GM12878 (cell line): ENCODE results near the gene C10orf105. TPM values are rescaled to one million over a fixed set of nuclear protein-coding genes. Genes with fewer than 3 reads are reported as not detected.

Source experiments
- ATAC-seq: fragments of 200-7000 bp; cut with Tn5 transposase; 3 replicates; pipeline ENCODE4 v1.9.1; 2020; ENCODE audit warnings: mild to moderate bottlenecking, moderate library complexity
- BruUV-seq: library from RNA; stranded (reverse); fragments of 400-500 nt; replicated peaks from 2 replicates; lab custom pipeline; 2021; lab: Mats Ljungman, UMichigan
- CTCF ChIA-PET: fragments of 300-600 bp; sonication (Branson Sonifier 250); formaldehyde crosslinking; extraction: SDS; loops from one replicate; lab custom pipeline; 2021; ENCODE audit warnings: inconsistent platforms; lab: Yijun Ruan, JAX
- POLR2A ChIA-PET: fragments of 350-600 bp; formaldehyde crosslinking; extraction: SDS; loops from one replicate; lab custom pipeline; 2021; ENCODE audit warnings: inconsistent platforms; lab: Charles Lee
- RAD21 ChIA-PET: fragments of 300-600 bp; sonication (Branson Sonifier 250); formaldehyde crosslinking; loops from one replicate; lab custom pipeline; 2023; ENCODE audit warnings: antibody characterized with exemption; ENCODE audit not compliant: unreplicated experiment; lab: Charles Lee
- SMC1A ChIA-PET: fragments of 300-600 bp; sonication (Branson Sonifier 250); formaldehyde crosslinking; loops from one replicate; lab custom pipeline; 2023; ENCODE audit not compliant: unreplicated experiment, uncharacterized antibody; lab: Charles Lee
- DNase-seq: peaks from one replicate; pipeline ENCODE4 v3.0.0-alpha.2; 2011; ENCODE audit warnings: low read depth, low spot score
- FAIRE-seq: peaks from 3 replicates; lab custom pipeline; 2011; peaks lifted over from hg19 to GRCh38; lab: Jason Lieb, UNC
- H2AFZ ChIP-seq: 2 replicates; pipeline ENCODE4 v1.6.0; 2011; ENCODE audit warnings: low read depth, low read length, control low read depth; ENCODE audit not compliant: control insufficient read depth
- H3K27ac ChIP-seq: 2 replicates; pipeline ENCODE4 v1.5.1; 2011; ENCODE audit warnings: control low read depth; ENCODE audit not compliant: control insufficient read depth, insufficient read depth
- H3K27me3 ChIP-seq, 2 experiments: replicated peaks in 1 of 2; 2 replicates each; pipeline versions ENCODE4 v1.6.0 to v1.6.1; 2011; ENCODE audit warnings: low read length in 1 of 2; ENCODE audit not compliant: control insufficient read depth in 2 of 2, insufficient read depth in 2 of 2
- H3K36me3 ChIP-seq, 2 experiments: 2 replicates each; pipeline ENCODE4 v1.5.1; 2011; ENCODE audit warnings: low read length in 1 of 2; ENCODE audit not compliant: control insufficient read depth in 2 of 2, insufficient read depth in 2 of 2
- H3K4me1 ChIP-seq: 2 replicates; pipeline ENCODE4 v1.6.1; 2011; ENCODE audit warnings: mild to moderate bottlenecking, low read length, moderate library complexity, mixed read lengths; ENCODE audit not compliant: control insufficient read depth, insufficient read depth
- H3K4me2 ChIP-seq: 2 replicates; pipeline ENCODE4 v1.6.0; 2011; ENCODE audit warnings: control low read depth; ENCODE audit not compliant: control insufficient read depth, insufficient read depth
- H3K4me3 ChIP-seq: fragments of 200-600 bp; sonication (generic); 2 replicates; pipeline ENCODE4 v1.5.1; 2016
- H3K79me2 ChIP-seq: 2 replicates; pipeline ENCODE4 v1.6.0; 2011; ENCODE audit warnings: low read length; ENCODE audit not compliant: control insufficient read depth, insufficient read depth
- H3K9ac ChIP-seq: 2 replicates; pipeline ENCODE4 v1.8.0; 2011; ENCODE audit warnings: low read length, control low read depth, mixed read lengths; ENCODE audit not compliant: control insufficient read depth, insufficient read depth
- H3K9me3 ChIP-seq: replicated peaks from 3 replicates; pipeline ENCODE4 v1.5.1; 2011; ENCODE audit warnings: mild to moderate bottlenecking, low read length; ENCODE audit not compliant: control insufficient read depth, insufficient read depth
- H4K20me1 ChIP-seq: 2 replicates; pipeline ENCODE4 v1.6.0; 2011; ENCODE audit not compliant: control insufficient read depth, insufficient read depth
- CBX5 ChIP-seq: sonication (generic); IDR thresholded peaks from 2 replicates; pipeline ENCODE4 v1.6.1; 2016; ENCODE audit warnings: low read depth, moderate library complexity, mild to moderate bottlenecking, inconsistent platforms
- CREB1 ChIP-seq: IDR thresholded peaks from 2 replicates; pipeline ENCODE4 v1.6.1; 2012; ENCODE audit warnings: low read depth, mild to moderate bottlenecking, inconsistent platforms
- EGR1 ChIP-seq, 2 experiments: IDR thresholded peaks; 1 replicate in 1 of 2; 2 replicates in 1 of 2; pipeline ENCODE4 v1.6.1; 2011 to 2012; ENCODE audit warnings: low read depth in 2 of 2, low read length in 2 of 2, borderline replicate concordance in 1 of 2, mild to moderate bottlenecking in 1 of 2, moderate library complexity in 1 of 2
- IRF5 ChIP-seq: fragments of 450-650 bp; IDR thresholded peaks from 2 replicates; pipeline ENCODE4 v1.6.1; 2017; ENCODE audit warnings: borderline replicate concordance
- KLF5 ChIP-seq: fragments of 450-650 bp; IDR thresholded peaks from 2 replicates; pipeline ENCODE4 v1.6.1; 2014; ENCODE audit warnings: mild to moderate bottlenecking; ENCODE audit not compliant: partially characterized antibody
- MTA2 ChIP-seq: fragments of 450-650 bp; IDR thresholded peaks from 2 replicates; pipeline ENCODE4 v1.6.1; 2016; ENCODE audit warnings: low read depth, mild to moderate bottlenecking, moderate library complexity
- NFYA ChIP-seq: IDR thresholded peaks from 2 replicates; pipeline ENCODE4 v1.6.1; 2011; ENCODE audit warnings: low read depth, mild to moderate bottlenecking, low read length, improper control_type of control experiment, borderline replicate concordance
- RBBP5 ChIP-seq: fragments of 200-600 bp; sonication (generic); conservative IDR thresholded peaks from 2 replicates; pipeline ENCODE4 v1.6.1; 2016
- ZNF622 ChIP-seq: fragments of 450-650 bp; IDR thresholded peaks from 2 replicates; pipeline ENCODE4 v1.6.1; 2017; ENCODE audit warnings: mild to moderate bottlenecking, inconsistent platforms
- WGBS: methylation state at CpG from one replicate; pipeline ENCODE4 v1.1.6; 2016; ENCODE audit warnings: low lambda C conversion rate; ENCODE audit not compliant: insufficient replicate concordance, insufficient coverage; ENCODE audit errors: missing lambda C conversion rate; 5-methylcytosine and 5-hydroxymethylcytosine counted together
- in situ Hi-C: fragments of 300-500 bp; cut with MboI; formaldehyde crosslinking; loops from 9 replicates; pipeline ENCODE4 v1.14.3; 2018; ENCODE audit warnings: mixed read lengths
- intact Hi-C: fragments of 100-400 bp; cut with micrococcal nuclease; formaldehyde crosslinking; loops from one replicate; pipeline ENCODE4 v1.14.2; 2022; ENCODE audit not compliant: unreplicated experiment
- polyA plus RNA-seq, 11 experiments: library from polyadenylated mRNA; depleted of rRNA in 4 of 11; unstranded in 6 of 11; stranded (reverse) in 5 of 11; fragments of >200 nt; fragmentation: Nextera tagmentation in 4 of 11; fragmentation: Illumina TruSeq in 1 of 11; extraction: Ambion mirVana in 4 of 11; extraction: Trizol in 1 of 11; gene quantifications; 1 replicate in 1 of 11; 2 replicates in 10 of 11; pipeline versions ENCODE4 v1.2.1 to v1.2.3, GENCODE V29; 2011 to 2016; ENCODE audit warnings: inconsistent platforms in 2 of 11, missing spikeins in 2 of 11, low read depth in 1 of 11
- total RNA-seq, 4 experiments: library from RNA; depleted of rRNA in 3 of 4; stranded (reverse); fragments of >200 nt in 3 of 4; fragmentation: Illumina TruSeq in 1 of 4; extraction: Trizol in 1 of 4; gene quantifications; 2 replicates each; pipeline versions ENCODE4 v1.2.1 to v1.2.3, GENCODE V29; 2013 to 2021
- TF ChIP-seq, protein P1 (sequence below): IDR thresholded peaks from 2 replicates; pipeline ENCODE4 v1.6.1; 2011; ENCODE audit warnings: borderline replicate concordance, low read depth, mild to moderate bottlenecking, moderate library complexity, mixed read lengths, low read length; ENCODE audit not compliant: insufficient read depth; ENCODE audit errors: extremely low read length
- TF ChIP-seq, protein P2 (sequence below): fragments of 450-650 bp; IDR thresholded peaks from 2 replicates; pipeline ENCODE4 v1.6.1; 2017; ENCODE audit warnings: mild to moderate bottlenecking

The C10orf105 gene
- total and polyA plus RNA-seq, 10 of the 15 experiments (the other 5 are each of a cell fraction or from before 2014, with no cell fraction given): 0.04 to 0.06 (median 0.05) TPM; not detected in 7

GRCh38 chr10:71690094-71690720 lies 29.4 kb downstream of the C10orf105 start (continued):
- no peak for TF ChIP-seq EGR1 (IDR thresholded peaks at IDR 0.05; ENCODE audit: borderline replicate concordance in 1 of 2, low read depth in 2 of 2, low read length in 2 of 2)

GRCh38 chr10:71688256-71688655 lies 31.3 kb downstream of the C10orf105 start:
- RAD21 ChIA-PET: interaction anchor here (1.7 kb wide), 1 partner anchor 20 kb away, joined by 4 read pairs; no protein-coding TSS in a partner anchor
- H3K27ac ChIP-seq: no peak overlapping the region

GRCh38 chr10:71687480-71687879 lies 32.1 kb downstream of the C10orf105 start:
- H3K4me3 ChIP-seq: no peak overlapping the region
- ChIA-PET SMC1A (no interaction called here), CTCF (interaction anchor here (3.6 kb wide), 1 partner anchor 9 kb away, joined by 33 read pairs; no protein-coding TSS in a partner anchor), POLR2A (no interaction called here), RAD21 (interaction anchor here (1.7 kb wide), 1 partner anchor 21 kb away, joined by 4 read pairs; no protein-coding TSS in a partner anchor)
- no peaks in the 10 kb centered on the region for H3K79me2 ChIP-seq
- no TSS peak for BruUV-seq
- 40% methylated on average over 9 of the region's 9 CpGs for WGBS
- intact Hi-C loops: no loop called here
- H4K20me1 ChIP-seq: no peaks in the 10 kb centered on the region
- H3K4me2 ChIP-seq: no peak overlapping the region
- 0 out of 2 replicates have a peak, but pooled peaks cover 7% of the 10 kb centered on the region for H3K4me1 ChIP-seq
- ATAC-seq (no peak), DNase-seq (no peak), FAIRE-seq (no peak)
- no peaks in the 10 kb centered on the region for H3K27me3 ChIP-seq
- H2AFZ ChIP-seq: no peak overlapping the region
- in situ Hi-C loops: no loop called here
- H3K9me3 ChIP-seq: peaks cover 2% of the 10 kb centered on the region; the same call in 1 of the 3 replicates
- H3K9ac ChIP-seq: no peak overlapping the region
- no peak overlapping the region for H3K27ac ChIP-seq
- H3K36me3 ChIP-seq: no peaks in the 10 kb centered on the region
- TF ChIP-seq, protein P1, sequence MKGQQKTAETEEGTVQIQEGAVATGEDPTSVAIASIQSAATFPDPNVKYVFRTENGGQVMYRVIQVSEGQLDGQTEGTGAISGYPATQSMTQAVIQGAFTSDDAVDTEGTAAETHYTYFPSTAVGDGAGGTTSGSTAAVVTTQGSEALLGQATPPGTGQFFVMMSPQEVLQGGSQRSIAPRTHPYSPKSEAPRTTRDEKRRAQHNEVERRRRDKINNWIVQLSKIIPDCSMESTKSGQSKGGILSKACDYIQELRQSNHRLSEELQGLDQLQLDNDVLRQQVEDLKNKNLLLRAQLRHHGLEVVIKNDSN: no peak
- TF ChIP-seq MTA2 (no peak), NFYA (no peak), RBBP5 (no peak), CREB1 (no peak), IRF5 (no peak), CBX5 (no peak)
- TF ChIP-seq, protein P2, sequence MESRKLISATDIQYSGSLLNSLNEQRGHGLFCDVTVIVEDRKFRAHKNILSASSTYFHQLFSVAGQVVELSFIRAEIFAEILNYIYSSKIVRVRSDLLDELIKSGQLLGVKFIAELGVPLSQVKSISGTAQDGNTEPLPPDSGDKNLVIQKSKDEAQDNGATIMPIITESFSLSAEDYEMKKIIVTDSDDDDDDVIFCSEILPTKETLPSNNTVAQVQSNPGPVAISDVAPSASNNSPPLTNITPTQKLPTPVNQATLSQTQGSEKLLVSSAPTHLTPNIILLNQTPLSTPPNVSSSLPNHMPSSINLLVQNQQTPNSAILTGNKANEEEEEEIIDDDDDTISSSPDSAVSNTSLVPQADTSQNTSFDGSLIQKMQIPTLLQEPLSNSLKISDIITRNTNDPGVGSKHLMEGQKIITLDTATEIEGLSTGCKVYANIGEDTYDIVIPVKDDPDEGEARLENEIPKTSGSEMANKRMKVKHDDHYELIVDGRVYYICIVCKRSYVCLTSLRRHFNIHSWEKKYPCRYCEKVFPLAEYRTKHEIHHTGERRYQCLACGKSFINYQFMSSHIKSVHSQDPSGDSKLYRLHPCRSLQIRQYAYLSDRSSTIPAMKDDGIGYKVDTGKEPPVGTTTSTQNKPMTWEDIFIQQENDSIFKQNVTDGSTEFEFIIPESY: no peak

More at GRCh38 chr10:71688256-71688655, 31.3 kb downstream of the C10orf105 start:
- ChIA-PET SMC1A (no interaction called here), POLR2A (no interaction called here), CTCF (no interaction called here)
- Histone ChIP-seq H2AFZ (no peak overlapping the region), H3K4me3 (no peak overlapping the region), H3K79me2 (no peaks in the 10 kb centered on the region), H3K4me1 (peaks cover 10% of the 10 kb centered on the region; the same call in 1 of the 2 replicates), H4K20me1 (no peaks in the 10 kb centered on the region), H3K36me3 (no peaks in the 10 kb centered on the region), H3K9ac (no peak overlapping the region), H3K9me3 (peaks cover 2% of the 10 kb centered on the region; the same call in 1 of the 3 replicates), H3K4me2 (no peak overlapping the region), H3K27me3 (no peaks in the 10 kb centered on the region)
- 13% methylated on average over 3 of the region's 3 CpGs for WGBS
- ATAC-seq (no peak), FAIRE-seq (no peak), DNase-seq (no peak)
- in situ Hi-C loops (no loop called here), intact Hi-C loops (no loop called here)
- no peak for TF ChIP-seq KLF5
- no peak for TF ChIP-seq EGR1 (IDR thresholded peaks at IDR 0.05; ENCODE audit: borderline replicate concordance in 1 of 2, low read depth in 2 of 2, low read length in 2 of 2)
- TF ChIP-seq ZNF622: no peak
- no TSS peak for BruUV-seq
